GM12878 (cell line): ENCODE measurements around the gene RAB28.

Experiments used
- ATF2 ChIP-seq: IDR thresholded peaks from 2 replicates; pipeline ENCODE4 v1.6.1; 2012; ENCODE audit warnings: low read length, inconsistent platforms
- CBX3 ChIP-seq: fragments of 200-600 bp; sonication (generic); IDR thresholded peaks from 2 replicates; pipeline ENCODE4 v1.6.1; 2016; ENCODE audit warnings: low read depth, borderline replicate concordance
- CBX5 ChIP-seq: sonication (generic); IDR thresholded peaks from 2 replicates; pipeline ENCODE4 v1.6.1; 2016; ENCODE audit warnings: low read depth, moderate library complexity, mild to moderate bottlenecking, inconsistent platforms
- CTCF ChIP-seq, 3 experiments: IDR thresholded peaks in 2 of 3; conservative IDR thresholded peaks in 1 of 3; 2 replicates each; pipeline ENCODE4 v1.5.1; 2011; ENCODE audit warnings: low read depth in 3 of 3, low read length in 3 of 3, mild to moderate bottlenecking in 3 of 3, control low read depth in 2 of 3, moderate library complexity in 2 of 3, inconsistent platforms in 1 of 3, mixed read lengths in 1 of 3; ENCODE audit not compliant: control insufficient read depth in 2 of 3, insufficient read depth in 1 of 3; ENCODE audit errors: extremely low read depth in 1 of 3
- JUNB ChIP-seq: IDR thresholded peaks from 2 replicates; pipeline ENCODE4 v1.6.1; 2016; ENCODE audit warnings: antibody characterized with exemption, mild to moderate bottlenecking
- MAX ChIP-seq: IDR thresholded peaks from 2 replicates; pipeline ENCODE4 v1.6.1; 2012; ENCODE audit warnings: low read depth, low read length, improper control_type of control experiment
- NFYB ChIP-seq: IDR thresholded peaks from 2 replicates; pipeline ENCODE4 v1.6.1; 2011; ENCODE audit warnings: low read depth, mild to moderate bottlenecking, low read length, improper control_type of control experiment, moderate library complexity; ENCODE audit not compliant: insufficient read depth
- POLR2AphosphoS5 ChIP-seq: IDR thresholded peaks from 2 replicates; pipeline ENCODE4 v1.6.1; 2011; ENCODE audit warnings: mild to moderate bottlenecking, low read length, inconsistent platforms
- SUZ12 ChIP-seq: fragments of 200-600 bp; sonication (generic); IDR thresholded peaks from one replicate; pipeline ENCODE4 v1.6.1; 2018; ENCODE audit warnings: antibody characterized with exemption, mild to moderate bottlenecking; ENCODE audit not compliant: unreplicated experiment
- ZBTB40 ChIP-seq: fragments of 450-650 bp; IDR thresholded peaks from 2 replicates; pipeline ENCODE4 v1.6.1; 2016; ENCODE audit warnings: mild to moderate bottlenecking, moderate library complexity, borderline replicate concordance

- TF ChIP-seq SUZ12 = no peak
- no peak for TF ChIP-seq MAX
- no peak for TF ChIP-seq NFYB
- TF ChIP-seq JUNB = no peak
- TF ChIP-seq POLR2AphosphoS5 = no peak
- no peak for TF ChIP-seq ATF2
- no peak for TF ChIP-seq CBX5
- TF ChIP-seq CBX3 = no peak
- TF ChIP-seq CTCF (IDR thresholded peaks at IDR 0.05 in 2 of 3, conservative IDR thresholded peaks at IDR 0.05 in 1 of 3; ENCODE audit: control insufficient read depth in 2 of 3, extremely low read depth in 1 of 3, insufficient read depth in 1 of 3, low read depth in 3 of 3, low read length in 3 of 3) = no peak
- TF ChIP-seq ZBTB40 = no peak
Observed at GRCh38 chr4:13368217-13368616, 115.9 kb downstream of the RAB28 start.
